NK-92 (cell line): Measurements from ENCODE around the gene EIPR1.

ENCODE experiments used
- DNase-seq: peaks from one replicate; lab custom pipeline; 2025; ENCODE audit not compliant: unreplicated experiment; lab: John Stamatoyannopoulos, UW

The EIPR1 gene

GRCh38 chr2:3256605-3257004 is 121.0 kb downstream of the EIPR1 start:
- DNase-seq, result no peak

DNA sequence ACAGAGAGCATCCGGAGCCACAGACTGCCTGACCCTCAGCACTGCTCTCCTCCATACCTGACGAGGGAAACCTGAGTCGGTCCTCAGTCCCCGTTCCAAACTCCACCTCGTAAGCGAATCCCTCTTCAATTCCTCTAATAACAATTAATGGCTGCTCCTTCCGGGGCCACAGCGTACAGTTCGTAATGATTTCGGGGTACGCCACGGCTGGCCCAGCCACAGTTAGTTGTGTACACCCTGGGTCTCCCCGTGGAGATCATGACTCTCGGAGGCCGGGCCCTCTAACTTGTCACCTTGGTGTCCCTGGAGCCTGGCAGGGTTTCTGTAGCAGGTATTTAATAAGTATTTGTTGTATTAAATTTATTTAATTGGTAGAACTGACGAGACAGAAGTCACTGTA is 121.5 kb downstream of the EIPR1 start:
- no peak for DNase-seq

- no peak for DNase-seq
These were observed 123.1 kb downstream of the EIPR1 start for GRCh38 chr2:3254442-3254941.

DNA sequence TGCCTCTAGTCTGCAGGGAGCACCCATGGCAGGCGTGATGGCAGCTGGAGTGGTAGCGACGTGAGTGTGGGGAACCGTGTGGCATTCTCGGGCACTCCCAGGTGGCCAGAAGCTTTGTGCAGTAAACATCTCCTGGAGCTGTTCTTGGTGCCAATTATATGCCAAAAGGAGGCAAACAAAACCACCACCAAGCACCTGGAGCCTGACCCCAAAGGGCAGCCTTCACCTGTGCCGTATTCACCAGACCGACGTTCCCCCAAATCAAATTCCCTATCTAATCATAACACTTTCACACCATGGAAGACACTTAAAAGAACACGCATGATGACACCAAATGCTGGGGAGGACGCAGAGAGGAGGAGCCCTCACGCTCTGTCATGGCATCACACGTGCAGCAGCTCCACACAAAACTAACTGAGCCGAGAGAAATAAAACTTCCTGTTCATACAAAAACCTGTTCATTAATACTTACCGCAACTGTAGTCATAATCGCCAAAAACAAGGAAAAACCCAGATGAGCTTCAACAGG is 123.6 kb downstream of the EIPR1 start:
- DNase-seq, result no peak

DNA sequence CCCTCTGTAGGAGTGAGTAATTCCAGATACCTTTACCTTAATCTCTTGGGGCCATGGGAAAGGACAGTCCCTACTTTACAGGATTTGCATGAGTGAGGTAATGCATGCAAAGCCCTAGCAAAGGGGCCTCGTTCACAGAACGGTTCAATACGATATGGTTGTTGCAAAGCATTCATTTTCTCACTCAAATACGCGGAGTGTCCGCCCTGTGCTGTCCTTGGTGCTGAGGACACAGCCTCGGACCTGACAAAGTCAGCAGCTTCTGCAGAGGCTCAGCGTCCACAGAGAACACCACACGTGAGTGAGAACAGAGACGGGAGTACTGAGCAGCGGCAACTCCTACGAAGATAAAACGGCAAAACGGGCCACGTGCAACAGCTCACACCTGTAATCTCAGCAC is 125.7 kb downstream of the EIPR1 start:
- no peak for DNase-seq

DNA sequence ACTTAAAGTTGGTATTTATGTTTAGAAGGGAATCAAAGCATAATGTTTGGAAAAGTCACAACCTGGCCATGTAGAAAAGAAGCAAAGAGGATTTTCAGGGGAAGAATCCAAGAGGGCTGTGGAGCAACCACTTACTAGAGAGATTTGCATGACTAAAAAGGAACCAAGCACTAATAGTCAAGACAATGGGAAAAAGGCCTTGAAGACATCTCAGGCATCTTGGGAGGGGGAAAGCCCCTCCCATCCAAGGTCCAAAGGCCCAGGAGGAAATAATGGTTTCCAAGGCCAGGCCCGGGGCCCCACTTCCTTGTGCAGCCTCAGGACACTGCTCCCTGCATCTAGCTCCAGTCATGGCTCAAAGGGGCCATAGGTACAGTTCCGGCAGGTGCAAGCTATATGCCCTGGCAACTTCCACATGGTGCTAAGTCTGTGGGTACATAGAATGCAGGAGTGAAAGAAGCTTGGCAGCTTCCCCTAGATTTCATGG is 128.1 kb downstream of the EIPR1 start:
- DNase-seq, result no peak

DNA sequence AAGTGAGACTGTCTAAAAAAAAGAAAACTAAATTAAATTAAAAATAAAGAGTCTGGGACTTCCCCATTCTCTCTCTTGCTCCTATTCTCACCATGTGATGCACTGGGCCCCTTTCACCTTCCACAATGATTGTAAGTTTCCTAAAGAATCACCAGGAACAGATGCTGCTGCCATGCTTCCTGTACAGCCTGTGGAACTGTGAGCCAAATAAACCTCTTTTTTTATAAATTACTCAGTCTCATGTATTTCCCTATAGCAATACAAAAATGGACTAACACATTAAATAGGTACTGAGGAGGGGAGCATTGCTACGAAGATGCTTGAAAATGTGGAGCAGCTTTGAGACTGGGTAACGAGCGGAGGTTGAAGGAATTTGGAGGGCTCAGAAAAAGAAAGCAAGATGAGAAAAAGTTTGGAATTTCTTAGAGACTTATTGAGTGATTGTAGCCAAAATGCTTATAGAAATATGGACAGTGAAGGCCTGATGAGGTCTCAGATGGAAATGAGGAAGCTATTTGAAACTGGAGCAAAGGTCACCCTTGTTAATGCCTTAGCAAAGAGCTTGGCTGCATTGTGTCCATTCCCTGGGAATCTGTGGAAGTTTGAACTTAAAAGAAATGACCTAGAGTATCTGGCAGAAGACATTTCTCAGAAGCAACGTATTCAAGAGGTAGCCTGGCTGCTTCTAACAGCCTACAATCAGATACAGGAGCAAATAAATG is 128.7 kb downstream of the EIPR1 start:
- no peak for DNase-seq

DNA sequence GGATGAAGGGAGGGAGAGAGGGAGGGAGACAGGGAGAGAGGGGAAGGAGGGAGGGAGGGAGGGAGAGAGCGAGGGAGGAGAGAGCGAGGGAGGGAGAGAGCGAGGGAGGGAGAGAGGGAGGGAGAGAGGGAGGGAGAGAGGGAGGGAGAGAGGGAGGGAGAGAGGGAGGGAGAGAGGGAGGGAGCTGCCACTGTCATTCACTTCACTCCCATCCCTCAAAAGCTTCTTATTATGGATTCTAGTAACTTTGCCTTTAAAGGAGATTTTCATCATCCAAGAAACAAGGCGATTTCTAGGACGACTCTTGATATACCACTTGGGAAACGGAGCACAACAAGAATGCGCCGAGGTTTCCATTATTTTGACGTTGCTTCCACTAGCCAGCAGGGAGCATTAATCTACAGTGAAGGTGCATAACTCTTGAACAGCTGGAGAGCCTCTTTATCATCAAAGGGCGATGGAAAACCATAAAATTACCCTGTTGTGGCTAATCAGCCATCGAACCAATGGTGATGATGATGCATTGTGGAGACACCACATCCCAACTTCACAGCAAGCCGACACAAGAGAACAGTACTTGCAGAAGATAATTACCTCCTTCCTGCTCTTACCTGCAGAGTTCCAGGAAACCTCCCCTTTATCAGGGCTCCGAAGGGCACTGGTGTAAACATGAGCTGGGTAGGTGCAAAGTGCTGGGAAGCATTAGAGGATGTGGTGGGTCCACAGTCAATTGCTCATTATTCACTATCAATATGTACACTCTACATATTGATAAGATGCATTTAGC is 130.5 kb downstream of the EIPR1 start:
- DNase-seq, result no peak

DNA sequence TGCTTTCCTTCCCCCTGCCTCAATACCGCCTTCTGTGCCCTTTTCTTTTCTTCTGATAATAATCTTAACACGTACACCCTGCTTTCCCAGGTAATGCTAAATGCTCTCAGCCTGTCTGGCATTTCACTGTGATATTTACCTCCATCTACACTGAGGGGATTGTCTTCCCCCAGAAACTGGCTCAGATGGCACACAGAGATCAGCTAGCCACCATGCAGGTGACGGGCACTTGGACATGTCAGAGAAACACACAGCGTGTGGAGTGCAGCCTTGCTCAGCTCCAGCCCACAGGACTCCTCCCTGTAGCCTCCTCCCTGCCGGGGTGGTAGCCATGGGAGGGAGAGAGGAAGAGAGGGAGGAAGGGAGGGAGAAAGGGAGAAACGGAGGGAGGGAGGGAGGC is 131.2 kb downstream of the EIPR1 start:
- DNase-seq, result no peak

DNA sequence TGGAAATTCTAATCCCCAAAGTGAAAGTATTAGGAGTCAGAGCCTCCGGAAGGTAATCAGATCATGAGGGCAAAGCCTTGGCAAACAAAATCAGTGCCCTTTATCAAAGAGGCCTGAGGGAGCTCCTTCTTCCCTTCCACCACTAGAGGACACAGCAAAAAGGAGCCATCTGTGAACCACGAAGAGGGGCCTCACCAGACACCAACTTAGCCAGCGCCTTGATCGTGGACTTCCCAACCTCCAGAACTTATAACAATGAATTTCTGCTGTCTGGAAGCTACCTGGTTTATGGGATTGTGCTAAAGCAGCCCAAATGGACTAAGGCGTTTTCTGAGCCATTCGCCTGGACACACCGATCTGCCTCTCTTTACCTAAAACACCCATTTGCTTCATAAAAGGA is 133.1 kb downstream of the EIPR1 start:
- no peak for DNase-seq

DNA sequence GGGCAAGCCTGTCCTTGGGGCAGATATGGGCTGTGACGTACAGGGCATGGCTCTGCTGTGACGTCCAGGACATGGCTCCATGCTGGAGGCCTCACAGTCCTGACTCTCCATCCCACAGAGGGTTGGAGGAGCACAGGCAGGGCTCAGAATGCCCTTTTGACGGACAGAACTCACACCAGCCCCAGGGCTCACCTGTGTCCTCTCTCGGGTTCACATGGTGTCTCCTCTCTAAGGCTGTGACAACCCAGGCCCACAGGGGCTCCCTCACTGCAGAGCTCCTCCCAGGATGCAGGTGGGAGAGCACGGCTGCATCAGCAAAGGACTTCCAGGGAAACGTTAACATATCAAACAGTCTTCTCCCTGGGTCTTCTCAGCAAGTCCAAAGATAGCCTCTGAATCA is 133.8 kb downstream of the EIPR1 start:
- DNase-seq, result no peak

- no peak for DNase-seq
These were observed 134.8 kb downstream of the EIPR1 start for GRCh38 chr2:3242747-3243369.

GRCh38 chr2:3241971-3242746 is 135.5 kb downstream of the EIPR1 start:
- DNase-seq, result no peak

- no peak for DNase-seq
These were observed 138.4 kb downstream of the EIPR1 start for GRCh38 chr2:3238951-3239841.

GRCh38 chr2:3236300-3237045 is 141.1 kb downstream of the EIPR1 start:
- DNase-seq, result no peak

DNA sequence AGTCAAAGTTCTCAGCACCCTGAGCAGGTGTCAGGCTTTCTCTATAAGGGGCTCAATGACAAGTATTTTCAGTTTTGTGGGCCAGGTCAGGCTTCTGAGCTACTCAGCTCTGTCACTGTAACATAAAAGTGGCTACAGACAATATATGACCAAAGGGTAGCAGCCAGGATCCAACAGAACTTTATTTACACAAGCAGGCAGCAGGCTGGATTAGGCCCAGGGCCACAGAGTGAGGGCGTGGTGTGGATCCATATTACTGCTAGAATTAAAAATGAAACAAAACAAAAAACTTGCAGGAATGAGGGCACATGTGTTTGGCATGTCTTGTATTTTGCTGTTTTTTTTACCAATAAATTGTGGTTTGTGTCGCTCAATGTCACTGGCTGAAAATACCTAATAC is 143.7 kb downstream of the EIPR1 start:
- no peak for DNase-seq

DNA sequence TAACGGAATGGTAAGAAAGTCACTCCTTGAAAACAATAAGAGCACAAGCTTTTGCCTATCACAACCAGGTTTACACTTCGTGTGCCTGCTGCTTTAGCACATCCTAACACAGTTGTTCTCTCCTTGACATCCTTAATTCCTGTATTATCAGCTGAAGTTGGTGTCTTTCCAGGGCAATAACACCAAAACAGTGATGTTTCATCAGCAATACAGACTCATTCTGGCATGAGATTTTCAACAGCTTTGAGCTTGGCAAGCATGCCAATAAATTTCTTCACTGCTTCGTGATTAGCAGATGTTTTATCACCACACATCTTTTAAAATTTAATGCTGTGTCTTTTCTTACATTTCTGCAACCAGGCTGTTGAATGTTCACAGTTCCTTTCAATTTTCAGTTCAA is 148.4 kb downstream of the EIPR1 start:
- DNase-seq, result no peak

GRCh38 chr2:3224681-3225080 is 152.9 kb downstream of the EIPR1 start:
- DNase-seq, result no peak
